A673 (cell line): Measurements from ENCODE around the gene RMND5A. TPM values are rescaled to one million over a fixed set of nuclear protein-coding genes. Genes with fewer than 3 reads are reported as not detected.

Experiments
- BruUV-seq: library from RNA; stranded (reverse); fragments of 400-500 nt; replicated peaks from 2 replicates; lab custom pipeline; 2021; lab: Mats Ljungman, UMichigan
- CTCF ChIA-PET: fragments of 300-600 bp; sonication (Branson Sonifier 250); formaldehyde crosslinking; loops from one replicate; lab custom pipeline; 2022; ENCODE audit warnings: antibody characterized with exemption; lab: Charles Lee
- POLR2A ChIA-PET: fragments of 300-600 bp; sonication (Branson Sonifier 250); formaldehyde crosslinking; loops from one replicate; lab custom pipeline; 2022; ENCODE audit warnings: antibody characterized with exemption; ENCODE audit not compliant: low non-redundant PET; lab: Charles Lee
- DNase-seq: peaks from one replicate; pipeline ENCODE4 v3.0.0-alpha.2; 2015; ENCODE audit warnings: low spot score
- H3K27ac ChIP-seq: fragments of 200-600 bp; sonication (generic); 2 replicates; pipeline ENCODE4 v1.5.1; 2016; ENCODE audit warnings: mixed run types, low read depth, mild to moderate bottlenecking, mixed read lengths, antibody characterized with exemption, low read length; ENCODE audit not compliant: poor library complexity, severe bottlenecking
- H3K27me3 ChIP-seq: fragments of 200-600 bp; sonication (generic); replicated peaks from 2 replicates; pipeline ENCODE4 v1.6.1; 2017; ENCODE audit warnings: mixed run types, low read depth, mild to moderate bottlenecking, mixed read lengths, antibody characterized with exemption, low read length; ENCODE audit not compliant: insufficient read depth, poor library complexity
- H3K36me3 ChIP-seq: fragments of 200-600 bp; sonication (generic); 2 replicates; pipeline ENCODE4 v1.6.1; 2016; ENCODE audit warnings: mixed run types, mild to moderate bottlenecking, mixed read lengths, antibody characterized with exemption, low read length; ENCODE audit not compliant: insufficient read depth, poor library complexity, severe bottlenecking
- H3K4me1 ChIP-seq: fragments of 200-600 bp; sonication (generic); 2 replicates; pipeline ENCODE4 v1.6.1; 2017; ENCODE audit warnings: mixed run types, mild to moderate bottlenecking, mixed read lengths, antibody characterized with exemption, low read length; ENCODE audit not compliant: insufficient read depth, poor library complexity, severe bottlenecking
- H3K4me3 ChIP-seq: fragments of 200-600 bp; sonication (generic); 2 replicates; pipeline ENCODE4 v1.5.1; 2016; ENCODE audit warnings: low read depth, mixed run types, mild to moderate bottlenecking, mixed read lengths, low read length; ENCODE audit not compliant: poor library complexity, severe bottlenecking
- H3K9me3 ChIP-seq: fragments of 200-600 bp; sonication (generic); 2 replicates; pipeline ENCODE4 v1.6.1; 2016; ENCODE audit warnings: mixed run types, low read depth, mild to moderate bottlenecking, mixed read lengths, antibody characterized with exemption, low read length; ENCODE audit not compliant: poor library complexity, severe bottlenecking
- CTCF ChIP-seq: fragments of 300-800, 200-600 bp; sonication (generic); conservative IDR thresholded peaks from 2 replicates; pipeline ENCODE4 v1.5.1; 2017; ENCODE audit warnings: low read depth, mild to moderate bottlenecking, antibody characterized with exemption, low read length, moderate library complexity, mixed read lengths
- EZH2 ChIP-seq: fragments of 200-600 bp; sonication (generic); IDR thresholded peaks from 2 replicates; pipeline ENCODE4 v1.6.1; 2017; ENCODE audit warnings: borderline replicate concordance, low read depth, mild to moderate bottlenecking, mixed read lengths, antibody characterized with exemption, low read length; ENCODE audit not compliant: poor library complexity, severe bottlenecking
- intact Hi-C: fragments of 100-400 bp; cut with micrococcal nuclease; formaldehyde crosslinking; loops from one replicate; pipeline ENCODE4 v1.10.0; 2022; ENCODE audit not compliant: unreplicated experiment
- total RNA-seq: library from RNA; stranded (reverse); gene quantifications from 2 replicates; pipeline ENCODE4 v1.2.3, GENCODE V29; 2021

Gene RMND5A
- total RNA-seq, 1 experiment from 2014 or later: 38.7 TPM

GRCh38 chr2:86782748-86783147, 62.7 kb downstream of the RMND5A start:
- H3K27me3 ChIP-seq: peaks cover 7% of the 10 kb centered on the region
- no peak overlapping the region for H3K4me3 ChIP-seq
- no peaks in the 10 kb centered on the region for H3K9me3 ChIP-seq
- CTCF ChIA-PET: no interaction called here
- intact Hi-C loops: no loop called here
- H3K4me1 ChIP-seq: no peaks in the 10 kb centered on the region
- no peaks in the 10 kb centered on the region for H3K36me3 ChIP-seq
- no peak for TF ChIP-seq CTCF
- no peak for TF ChIP-seq EZH2
- DNase-seq: no peak
- POLR2A ChIA-PET: no interaction called here
- no peak overlapping the region for H3K27ac ChIP-seq
- BruUV-seq: no TSS peak

GRCh38 chr2:86783615-86784339, 63.7 kb downstream of the RMND5A start:
- DNase-seq: no peak
- H3K27me3 ChIP-seq: peaks cover 18% of the 10 kb centered on the region
- peaks cover under 1% of the 10 kb centered on the region for H3K4me1 ChIP-seq
- ChIA-PET CTCF (no interaction called here), POLR2A (no interaction called here)
- no peak overlapping the region for H3K27ac ChIP-seq
- H3K36me3 ChIP-seq: no peaks in the 10 kb centered on the region
- no peak overlapping the region for H3K4me3 ChIP-seq
- intact Hi-C loops: no loop called here
- TF ChIP-seq CTCF: no peak
- TF ChIP-seq EZH2: no peak
- no TSS peak for BruUV-seq
- no peaks in the 10 kb centered on the region for H3K9me3 ChIP-seq

- TF ChIP-seq EZH2: no peak
- CTCF ChIA-PET: no interaction called here
- intact Hi-C loops: no loop called here
- BruUV-seq: no TSS peak
- Histone ChIP-seq H3K27ac (no peak overlapping the region), H3K36me3 (no peaks in the 10 kb centered on the region), H3K9me3 (no peaks in the 10 kb centered on the region), H3K4me3 (no peak overlapping the region), H3K27me3 (peaks cover 34% of the 10 kb centered on the region), H3K4me1 (peaks cover 12% of the 10 kb centered on the region)
- POLR2A ChIA-PET: no interaction called here
- DNase-seq: no peak
These were observed 65.4 kb downstream of the RMND5A start for GRCh38 chr2:86785456-86785855.
